ENCODE measurements around the gene CPVL. TPM values are rescaled to one million over a fixed set of nuclear protein-coding genes. Genes with fewer than 3 reads are reported as not detected.

CPVL gene
- total RNA-seq, 1 experiment from 2014 or later: 72.3 TPM

GRCh38 chr7:29113384-29114102, 32.8 kb downstream of the CPVL start:
- H3K4me1 ChIP-seq (ENCODE audit: insufficient read depth, low read length, poor library complexity, severe bottlenecking): peaks cover 36% of the 10 kb centered on the region
- no peaks in the 10 kb centered on the region for H3K27me3 ChIP-seq (replicated peaks; ENCODE audit: insufficient read depth, low read depth, low read length, poor library complexity)
- POLR2A ChIA-PET (ENCODE audit: low non-redundant PET): interaction anchor here (0.5 kb wide), 1 partner anchor 10 kb away, joined by 3 read pairs; no protein-coding TSS in a partner anchor
- TF ChIP-seq EZH2 (IDR thresholded peaks at IDR 0.05; ENCODE audit: borderline replicate concordance, low read depth, low read length, poor library complexity, severe bottlenecking) (no peak), CTCF (conservative IDR thresholded peaks at IDR 0.05; ENCODE audit: low read depth, low read length) (0 out of 2 replicates have a peak, but pooled peaks have one; percentile 29)
- no peak overlapping the region for H3K27ac ChIP-seq (ENCODE audit: low read depth, low read length, poor library complexity, severe bottlenecking)
- BruUV-seq (replicated peaks): no TSS peak
- H3K36me3 ChIP-seq (ENCODE audit: insufficient read depth, low read length, poor library complexity, severe bottlenecking): no peaks in the 10 kb centered on the region
- CTCF ChIA-PET: interaction anchor here (0.6 kb wide), 1 partner anchor 192 kb away, joined by 3 read pairs; no protein-coding TSS in a partner anchor
- intact Hi-C loops (cut with micrococcal nuclease; ENCODE audit: unreplicated experiment): no loop called here
- peak; percentile 34 for DNase-seq (ENCODE audit: low spot score)
- no peak overlapping the region for H3K4me3 ChIP-seq (ENCODE audit: low read depth, low read length, poor library complexity, severe bottlenecking)
- no peaks in the 10 kb centered on the region for H3K9me3 ChIP-seq (ENCODE audit: low read depth, low read length, poor library complexity, severe bottlenecking)

- DNase-seq (ENCODE audit: low spot score): no peak
- no peak overlapping the region for H3K4me3 ChIP-seq (ENCODE audit: low read depth, low read length, poor library complexity, severe bottlenecking)
- H3K4me1 ChIP-seq (ENCODE audit: insufficient read depth, low read length, poor library complexity, severe bottlenecking): peaks cover 28% of the 10 kb centered on the region
- H3K27me3 ChIP-seq (replicated peaks; ENCODE audit: insufficient read depth, low read depth, low read length, poor library complexity): no peaks in the 10 kb centered on the region
- no peaks in the 10 kb centered on the region for H3K9me3 ChIP-seq (ENCODE audit: low read depth, low read length, poor library complexity, severe bottlenecking)
- no peaks in the 10 kb centered on the region for H3K36me3 ChIP-seq (ENCODE audit: insufficient read depth, low read length, poor library complexity, severe bottlenecking)
- POLR2A ChIA-PET (ENCODE audit: low non-redundant PET): no interaction called here
- CTCF ChIA-PET: interaction anchor here (0.6 kb wide), 1 partner anchor 191 kb away, joined by 3 read pairs; no protein-coding TSS in a partner anchor
- intact Hi-C loops (cut with micrococcal nuclease; ENCODE audit: unreplicated experiment): no loop called here
- BruUV-seq (replicated peaks): no TSS peak
- no peak for TF ChIP-seq CTCF (conservative IDR thresholded peaks at IDR 0.05; ENCODE audit: low read depth, low read length)
- TF ChIP-seq EZH2 (IDR thresholded peaks at IDR 0.05; ENCODE audit: borderline replicate concordance, low read depth, low read length, poor library complexity, severe bottlenecking): no peak
- H3K27ac ChIP-seq (ENCODE audit: low read depth, low read length, poor library complexity, severe bottlenecking): no peak overlapping the region
These were observed 33.6 kb downstream of the CPVL start for GRCh38 chr7:29112721-29113120.

GRCh38 chr7:29109899-29110298, 36.4 kb downstream of the CPVL start:
- ChIA-PET CTCF (no interaction called here), POLR2A (ENCODE audit: low non-redundant PET) (no interaction called here)
- intact Hi-C loops (cut with micrococcal nuclease; ENCODE audit: unreplicated experiment): no loop called here
- no peak overlapping the region for H3K27ac ChIP-seq (ENCODE audit: low read depth, low read length, poor library complexity, severe bottlenecking)
- H3K27me3 ChIP-seq (replicated peaks; ENCODE audit: insufficient read depth, low read depth, low read length, poor library complexity): no peaks in the 10 kb centered on the region
- H3K4me3 ChIP-seq (ENCODE audit: low read depth, low read length, poor library complexity, severe bottlenecking): no peak overlapping the region
- H3K9me3 ChIP-seq (ENCODE audit: low read depth, low read length, poor library complexity, severe bottlenecking): no peaks in the 10 kb centered on the region
- BruUV-seq (replicated peaks): no TSS peak
- TF ChIP-seq CTCF (conservative IDR thresholded peaks at IDR 0.05; ENCODE audit: low read depth, low read length): no peak
- TF ChIP-seq EZH2 (IDR thresholded peaks at IDR 0.05; ENCODE audit: borderline replicate concordance, low read depth, low read length, poor library complexity, severe bottlenecking): no peak
- peaks cover under 1% of the 10 kb centered on the region for H3K4me1 ChIP-seq (ENCODE audit: insufficient read depth, low read length, poor library complexity, severe bottlenecking)
- no peak for DNase-seq (ENCODE audit: low spot score)
- no peaks in the 10 kb centered on the region for H3K36me3 ChIP-seq (ENCODE audit: insufficient read depth, low read length, poor library complexity, severe bottlenecking)
